ENCODE results near the gene TMEM229B. TPM values are rescaled to one million over a fixed set of nuclear protein-coding genes. Genes with fewer than 3 reads are reported as not detected.

TMEM229B gene
- total and polyA plus RNA-seq, 2 of the 4 experiments (the other 2 are of a cell fraction), result under 0.01 TPM; not detected in 1

GRCh38 chr14:67514650-67515385 is 26.3 kb upstream of the TMEM229B start:
- Histone ChIP-seq H4K5ac (ENCODE audit: low read depth, low read length) (no peak overlapping the region), H3K9me3 (ENCODE audit: control insufficient read depth, insufficient read depth, low read length) (no peaks in the 10 kb centered on the region), H3K4me2 (ENCODE audit: low read depth, low read length) (peak overlapping the region; percentile 81), H2AK5ac (ENCODE audit: low read depth, low read length) (no peak overlapping the region), H3K56ac (ENCODE audit: extremely low read depth, insufficient read depth, low read length) (no peak overlapping the region), H3K9me1 (ENCODE audit: insufficient read depth, low read length) (no peaks in the 10 kb centered on the region), H3K4ac (ENCODE audit: low read depth, low read length) (no peak overlapping the region), H3K4me3 (ENCODE audit: insufficient read depth, low read depth, low read length) (peak overlapping the region; percentile 59), H3K14ac (replicated peaks; ENCODE audit: low read depth, low read length) (no peak overlapping the region), H2AK9ac (replicated peaks; ENCODE audit: low read depth, low read length, poor library complexity) (peak overlapping the region; percentile 44), H2BK20ac (ENCODE audit: low read depth, low read length) (no peak overlapping the region), H3K9ac (ENCODE audit: low read depth, low read length) (no peak overlapping the region), H4K20me1 (ENCODE audit: insufficient read depth, low read length) (no peaks in the 10 kb centered on the region), H2BK15ac (ENCODE audit: low read depth, low read length) (no peak overlapping the region), H4K8ac (ENCODE audit: low read depth in 2 of 2, low read length in 2 of 2) (no peak overlapping the region), H3K4me1 (ENCODE audit: control insufficient read depth, insufficient read depth, low read length) (no peaks in the 10 kb centered on the region), H2BK5ac (ENCODE audit: low read depth, low read length, poor library complexity, severe bottlenecking) (no peak overlapping the region), H3K18ac (ENCODE audit: low read depth, low read length) (no peak overlapping the region), H3K27ac (ENCODE audit: insufficient read depth, low read length) (no peak overlapping the region), H3K27me3 (ENCODE audit: control insufficient read depth, insufficient read depth, low read length) (peaks cover 69% of the 10 kb centered on the region), H4K91ac (ENCODE audit: insufficient read depth, low read depth, low read length) (no peak overlapping the region), H2AFZ (replicated peaks; ENCODE audit: low read length, poor library complexity) (peak overlapping the region; percentile 83), H3K36me3 (ENCODE audit: control insufficient read depth, insufficient read depth, low read length) (no peaks in the 10 kb centered on the region), H3K23ac (ENCODE audit: low read depth, low read length) (no peak overlapping the region), H3K79me1 (ENCODE audit: low read depth in 1 of 2, low read length in 2 of 2) (no peaks in the 10 kb centered on the region), H2BK120ac (ENCODE audit: low read depth, low read length) (no peak overlapping the region)
- in situ Hi-C loops (cut with MboI; ENCODE audit: low sequenced_read_pairs), result no loop called here
- CTCF ChIA-PET, result interaction anchor here (0.6 kb wide), 1 partner anchor 218 kb away, joined by 3 read pairs; no protein-coding TSS in a partner anchor
- peak; percentile 82 for ATAC-seq (ENCODE audit: low read depth)
- peak; percentile 33 for DNase-seq
- POLR2A ChIA-PET (ENCODE audit: unreplicated experiment), result no interaction called here
- intact Hi-C loops (cut with micrococcal nuclease), result no loop called here
- dilution Hi-C loops (cut with HindIII; ENCODE audit: low sequenced_read_pairs, unreplicated experiment), result no loop called here
- BruUV-seq (replicated peaks), result no TSS peak
- peak; percentile 15 for TF ChIP-seq RCOR1 (IDR thresholded peaks at IDR 0.05; ENCODE audit: insufficient replicate concordance, low read length)
- TF ChIP-seq CEBPB (IDR thresholded peaks at IDR 0.05; ENCODE audit: low read depth, low read length), result no peak
- no peak for TF ChIP-seq SMC3 (IDR thresholded peaks at IDR 0.05; ENCODE audit: low read depth, low read length)
- TF ChIP-seq POLR2A (IDR thresholded peaks at IDR 0.05; ENCODE audit: low read depth, low read length), result no peak
- TF ChIP-seq, protein P1, sequence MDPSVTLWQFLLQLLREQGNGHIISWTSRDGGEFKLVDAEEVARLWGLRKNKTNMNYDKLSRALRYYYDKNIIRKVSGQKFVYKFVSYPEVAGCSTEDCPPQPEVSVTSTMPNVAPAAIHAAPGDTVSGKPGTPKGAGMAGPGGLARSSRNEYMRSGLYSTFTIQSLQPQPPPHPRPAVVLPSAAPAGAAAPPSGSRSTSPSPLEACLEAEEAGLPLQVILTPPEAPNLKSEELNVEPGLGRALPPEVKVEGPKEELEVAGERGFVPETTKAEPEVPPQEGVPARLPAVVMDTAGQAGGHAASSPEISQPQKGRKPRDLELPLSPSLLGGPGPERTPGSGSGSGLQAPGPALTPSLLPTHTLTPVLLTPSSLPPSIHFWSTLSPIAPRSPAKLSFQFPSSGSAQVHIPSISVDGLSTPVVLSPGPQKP (IDR thresholded peaks at IDR 0.05; ENCODE audit: borderline replicate concordance, low read depth, low read length), result no peak
- TF ChIP-seq BHLHE40 (IDR thresholded peaks at IDR 0.05; ENCODE audit: low read depth, low read length), result no peak
- TF ChIP-seq MXI1 (IDR thresholded peaks at IDR 0.05; ENCODE audit: borderline replicate concordance, low read depth, low read length), result no peak
- TF ChIP-seq CTCF (conservative IDR thresholded peaks at IDR 0.05; ENCODE audit: low read depth, low read length), result no peak
- TF ChIP-seq MAZ (IDR thresholded peaks at IDR 0.05; ENCODE audit: borderline replicate concordance, low read depth, low read length), result no peak
- WGBS, 2 experiments (ENCODE audit: extremely low coverage in 2 of 2, insufficient read length in 1 of 2), result 0% methylated on average over 26 of the region's 75 CpGs; no CpG with 5 or more reads in 1 of the 2 experiments
